ENCODE results near the gene KCNK15. TPM values are rescaled to one million over a fixed set of nuclear protein-coding genes. Genes with fewer than 3 reads are reported as not detected.

The KCNK15 gene
- polyA plus RNA-seq, 1 experiment: 0.82 TPM

- Histone ChIP-seq H3K36me3 (ENCODE audit: control insufficient read depth, insufficient read depth, low read length) (no peaks in the 10 kb centered on the region), H3K27me3 (ENCODE audit: control insufficient read depth, insufficient read depth, low read length) (peaks cover 11% of the 10 kb centered on the region), H3K4me3 (ENCODE audit: low read depth, low read length) (no peak overlapping the region)
- CTCF ChIA-PET: interaction anchor here (0.8 to 1.5 kb wide), 2 partner anchors 19 to 23 kb away, joined by 3 to 6 read pairs; partner anchors contain the start of gene KCNK15
- POLR2A ChIA-PET: no interaction called here
- no peak for DNase-seq (ENCODE audit: low read depth)
- no peak for TF ChIP-seq CTCF (IDR thresholded peaks at IDR 0.05; ENCODE audit: insufficient read depth, low read depth, low read length)
Measured at GRCh38 chr20:44765091-44765490, 19.4 kb downstream of the KCNK15 start.

GRCh38 chr20:44765701-44766347 lies 20.2 kb downstream of the KCNK15 start:
- DNase-seq (ENCODE audit: low read depth): no peak
- POLR2A ChIA-PET: no interaction called here
- CTCF ChIA-PET: interaction anchor here (0.8 to 1.5 kb wide), 2 partner anchors 19 to 22 kb away, joined by 3 to 6 read pairs; partner anchors contain the start of gene KCNK15
- peaks cover 10% of the 10 kb centered on the region for H3K27me3 ChIP-seq (ENCODE audit: control insufficient read depth, insufficient read depth, low read length)
- H3K36me3 ChIP-seq (ENCODE audit: control insufficient read depth, insufficient read depth, low read length): no peaks in the 10 kb centered on the region
- TF ChIP-seq CTCF (IDR thresholded peaks at IDR 0.05; ENCODE audit: insufficient read depth, low read depth, low read length): no peak
- H3K4me3 ChIP-seq (ENCODE audit: low read depth, low read length): no peak overlapping the region

- H3K36me3 ChIP-seq (ENCODE audit: control insufficient read depth, insufficient read depth, low read length): no peaks in the 10 kb centered on the region
- peaks cover 8% of the 10 kb centered on the region for H3K27me3 ChIP-seq (ENCODE audit: control insufficient read depth, insufficient read depth, low read length)
- no peak overlapping the region for H3K4me3 ChIP-seq (ENCODE audit: low read depth, low read length)
- no peak for TF ChIP-seq CTCF (IDR thresholded peaks at IDR 0.05; ENCODE audit: insufficient read depth, low read depth, low read length)
- ChIA-PET POLR2A (no interaction called here), CTCF (interaction anchor here (0.6 to 1.6 kb wide), 4 partner anchors 8 to 308 kb away, joined by 3 to 5 read pairs (median 3); no protein-coding TSS in a partner anchor)
- no peak for DNase-seq (ENCODE audit: low read depth)
Measured at GRCh38 chr20:44768256-44768655, 22.6 kb downstream of the KCNK15 start.

- CTCF ChIA-PET: interaction anchor here (0.6 to 1.6 kb wide), 3 partner anchors 13 to 675 kb away, joined by 4 to 5 read pairs (median 4); no protein-coding TSS in a partner anchor
- POLR2A ChIA-PET: no interaction called here
- no peak overlapping the region for H3K4me3 ChIP-seq (ENCODE audit: low read depth, low read length)
- H3K27me3 ChIP-seq (ENCODE audit: control insufficient read depth, insufficient read depth, low read length): peaks cover 8% of the 10 kb centered on the region
- TF ChIP-seq CTCF (IDR thresholded peaks at IDR 0.05; ENCODE audit: insufficient read depth, low read depth, low read length): no peak
- no peak for DNase-seq (ENCODE audit: low read depth)
- no peaks in the 10 kb centered on the region for H3K36me3 ChIP-seq (ENCODE audit: control insufficient read depth, insufficient read depth, low read length)
Measured at GRCh38 chr20:44768854-44769480, 23.3 kb downstream of the KCNK15 start.

GRCh38 chr20:44769481-44769863 lies 23.8 kb downstream of the KCNK15 start:
- no peak overlapping the region for H3K4me3 ChIP-seq (ENCODE audit: low read depth, low read length)
- TF ChIP-seq CTCF (IDR thresholded peaks at IDR 0.05; ENCODE audit: insufficient read depth, low read depth, low read length): no peak
- no peaks in the 10 kb centered on the region for H3K36me3 ChIP-seq (ENCODE audit: control insufficient read depth, insufficient read depth, low read length)
- no peak for DNase-seq (ENCODE audit: low read depth)
- ChIA-PET CTCF (interaction anchor here (0.6 to 1.2 kb wide), 3 partner anchors 14 to 674 kb away, joined by 3 to 4 read pairs (median 4); no protein-coding TSS in a partner anchor), POLR2A (no interaction called here)
- peaks cover 8% of the 10 kb centered on the region for H3K27me3 ChIP-seq (ENCODE audit: control insufficient read depth, insufficient read depth, low read length)

All from BJ (cell line).